ENCODE results near the gene MATN1.

- no peak for TF ChIP-seq EZH2phosphoT487 (IDR thresholded peaks at IDR 0.05; ENCODE audit: insufficient read depth, low read depth)
- no peak for TF ChIP-seq EZH2 (IDR thresholded peaks at IDR 0.05; ENCODE audit: insufficient read depth, poor library complexity, severe bottlenecking)
These were observed 42.5 kb downstream of the MATN1 start for GRCh38 chr1:30680879-30681278.
